PC-9 (cell line): ENCODE data around the gene KCNAB3. TPM values are rescaled to one million over a fixed set of nuclear protein-coding genes. Genes with fewer than 3 reads are reported as not detected.

Experiments
- BruUV-seq: library from RNA; stranded (reverse); fragments of 400-500 nt; replicated peaks from 2 replicates; lab custom pipeline; 2021; lab: Mats Ljungman, UMichigan
- CTCF ChIA-PET: fragments of 300-600 bp; sonication (Branson Sonifier 250); formaldehyde crosslinking; loops from one replicate; lab custom pipeline; 2022; ENCODE audit warnings: antibody characterized with exemption; lab: Charles Lee
- POLR2A ChIA-PET: fragments of 300-600 bp; sonication (Branson Sonifier 250); formaldehyde crosslinking; loops from one replicate; lab custom pipeline; 2022; ENCODE audit warnings: antibody characterized with exemption; ENCODE audit not compliant: unreplicated experiment; lab: Charles Lee
- DNase-seq, 2 experiments: peaks; one replicate each; pipeline versions ENCODE4 v3.0.0 to v3.0.0-alpha.2; 2015 to 2022; ENCODE audit warnings: mixed read lengths in 1 of 2
- H2AFZ ChIP-seq: fragments of 200-600 bp; sonication (generic); 2 replicates; pipeline ENCODE4 v1.8.1; 2017; ENCODE audit warnings: antibody characterized with exemption
- H3F3A ChIP-seq: fragments of 200-600 bp; sonication (generic); 2 replicates; pipeline ENCODE4 v1.8.1; 2017; ENCODE audit warnings: antibody characterized with exemption, mild to moderate bottlenecking, low read depth; ENCODE audit not compliant: insufficient read depth
- H3K27ac ChIP-seq: fragments of 200-600 bp; sonication (generic); 2 replicates; pipeline ENCODE4 v1.6.1; 2016; ENCODE audit warnings: mixed run types
- H3K27me3 ChIP-seq: fragments of 200-600 bp; sonication (generic); 2 replicates; pipeline ENCODE4 v1.6.1; 2016; ENCODE audit warnings: low read depth, mixed run types; ENCODE audit not compliant: insufficient read depth
- H3K36me3 ChIP-seq: fragments of 200-600 bp; sonication (generic); 2 replicates; pipeline ENCODE4 v1.6.1; 2016; ENCODE audit warnings: low read depth, mixed run types
- H3K4me1 ChIP-seq: fragments of 200-600 bp; sonication (generic); replicated peaks from 2 replicates; pipeline ENCODE4 v1.6.1; 2016; ENCODE audit warnings: mixed run types; ENCODE audit not compliant: insufficient read depth
- H3K4me2 ChIP-seq: fragments of 200-600 bp; sonication (generic); 2 replicates; pipeline ENCODE4 v1.6.1; 2017; ENCODE audit warnings: mixed run types
- H3K4me3 ChIP-seq: fragments of 200-600 bp; sonication (generic); 2 replicates; pipeline ENCODE4 v1.6.1; 2016; ENCODE audit warnings: mixed run types
- H3K79me2 ChIP-seq: fragments of 200-600 bp; sonication (generic); 2 replicates; pipeline ENCODE4 v1.6.1; 2017; ENCODE audit warnings: low read depth, mixed run types
- H3K9me2 ChIP-seq: fragments of 200-600 bp; sonication (generic); 2 replicates; pipeline ENCODE4 v1.8.1; 2017; ENCODE audit warnings: mild to moderate bottlenecking; ENCODE audit not compliant: insufficient read depth
- H3K9me3 ChIP-seq: fragments of 200-600 bp; sonication (generic); 2 replicates; pipeline ENCODE4 v1.8.1; 2016; ENCODE audit warnings: low read depth; ENCODE audit not compliant: insufficient read depth
- H4K20me1 ChIP-seq: fragments of 200-600 bp; sonication (generic); 2 replicates; pipeline ENCODE4 v1.8.1; 2017; ENCODE audit not compliant: insufficient read depth
- EZH2 ChIP-seq: fragments of 200-600 bp; sonication (generic); IDR thresholded peaks from 2 replicates; pipeline ENCODE4 v1.8.0; 2017; ENCODE audit warnings: antibody characterized with exemption, low read depth
- intact Hi-C: fragments of 100-400 bp; cut with micrococcal nuclease; formaldehyde crosslinking; loops from one replicate; pipeline ENCODE4 v1.10.0; 2022; ENCODE audit not compliant: unreplicated experiment
- total RNA-seq: library from RNA; stranded (reverse); gene quantifications from 2 replicates; pipeline ENCODE4 v1.2.3, GENCODE V29; 2021
- TF ChIP-seq, protein P1 (sequence below): fragments of 200-600 bp; sonication (generic); conservative IDR thresholded peaks from 2 replicates; pipeline ENCODE4 v1.6.1; 2017; ENCODE audit warnings: mixed run types, antibody characterized with exemption, mild to moderate bottlenecking, moderate library complexity

Gene KCNAB3
- total RNA-seq, 1 experiment from 2014 or later = 13.8 TPM

DNA sequence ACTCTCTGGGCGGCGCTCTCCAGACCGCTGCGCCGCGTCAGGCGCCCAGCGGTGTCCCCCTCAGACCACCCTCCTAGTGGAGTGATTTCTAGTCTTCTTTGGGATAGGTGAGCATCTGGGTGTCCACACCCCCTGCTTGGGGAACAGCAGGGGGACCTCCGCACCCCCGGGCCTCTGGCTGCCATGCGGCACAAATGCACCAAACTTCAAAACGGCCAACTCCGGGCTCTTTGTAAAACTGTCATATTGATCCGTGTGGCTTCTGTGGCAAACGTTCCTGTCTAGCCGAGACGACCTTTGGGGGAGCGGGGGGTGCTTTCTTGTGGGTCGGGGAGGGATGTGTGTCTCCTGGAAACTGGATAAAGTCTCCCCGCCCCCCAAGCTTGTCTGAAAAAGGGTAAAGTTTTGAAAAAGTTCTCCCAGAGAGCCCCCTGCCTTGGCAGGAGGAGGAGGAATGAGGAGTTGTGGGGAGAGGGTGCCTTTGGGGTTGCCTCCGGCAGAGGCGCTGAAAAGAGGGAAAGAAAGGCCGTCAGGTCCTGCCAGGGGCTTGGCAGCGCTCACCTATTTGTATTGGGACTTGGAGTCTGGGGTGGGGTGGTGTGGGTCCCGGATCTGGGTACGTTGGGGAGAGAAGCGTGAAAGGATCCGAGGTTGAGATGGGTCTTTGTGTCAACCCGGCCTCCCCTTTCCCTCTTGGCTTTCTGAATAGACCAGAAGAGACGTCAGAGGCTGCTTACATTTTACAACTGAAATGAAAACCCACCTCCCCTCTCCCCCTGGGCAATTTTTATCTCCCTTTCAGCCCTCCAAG is 43.2 kb downstream of the KCNAB3 start:
- H4K20me1 ChIP-seq = peaks cover 4% of the 10 kb centered on the region; the same call in 1 of the 2 replicates
- H3K4me2 ChIP-seq = peak overlapping the region; percentile 99
- DNase-seq = peak in 1 of 2 experiments; percentile 30
- H3K9me3 ChIP-seq = no peaks in the 10 kb centered on the region
- no peaks in the 10 kb centered on the region; the same call in 1 of the 2 replicates for H3K36me3 ChIP-seq
- H3K4me1 ChIP-seq = peaks cover 27% of the 10 kb centered on the region
- H3K79me2 ChIP-seq = peaks cover 38% of the 10 kb centered on the region
- intact Hi-C loops = loop anchor here (1.0 to 10.0 kb wide), 4 partner anchors 27 to 302 kb away; partner anchors contain the start of genes CNTROB, MPDU1, NAA38 and TRAPPC1
- TSS peak; percentile 21 for BruUV-seq
- H3K27ac ChIP-seq = peak overlapping the region; percentile 66
- ChIA-PET CTCF (no interaction called here), POLR2A (interaction anchor here (0.7 kb wide), 1 partner anchor 30 kb away, joined by 3 read pairs; no protein-coding TSS in a partner anchor)
- H3F3A ChIP-seq = peaks cover 30% of the 10 kb centered on the region
- no peaks in the 10 kb centered on the region for H3K27me3 ChIP-seq
- peak overlapping the region; percentile 84 for H3K4me3 ChIP-seq
- H3K9me2 ChIP-seq = no peaks in the 10 kb centered on the region
- TF ChIP-seq, protein P1, sequence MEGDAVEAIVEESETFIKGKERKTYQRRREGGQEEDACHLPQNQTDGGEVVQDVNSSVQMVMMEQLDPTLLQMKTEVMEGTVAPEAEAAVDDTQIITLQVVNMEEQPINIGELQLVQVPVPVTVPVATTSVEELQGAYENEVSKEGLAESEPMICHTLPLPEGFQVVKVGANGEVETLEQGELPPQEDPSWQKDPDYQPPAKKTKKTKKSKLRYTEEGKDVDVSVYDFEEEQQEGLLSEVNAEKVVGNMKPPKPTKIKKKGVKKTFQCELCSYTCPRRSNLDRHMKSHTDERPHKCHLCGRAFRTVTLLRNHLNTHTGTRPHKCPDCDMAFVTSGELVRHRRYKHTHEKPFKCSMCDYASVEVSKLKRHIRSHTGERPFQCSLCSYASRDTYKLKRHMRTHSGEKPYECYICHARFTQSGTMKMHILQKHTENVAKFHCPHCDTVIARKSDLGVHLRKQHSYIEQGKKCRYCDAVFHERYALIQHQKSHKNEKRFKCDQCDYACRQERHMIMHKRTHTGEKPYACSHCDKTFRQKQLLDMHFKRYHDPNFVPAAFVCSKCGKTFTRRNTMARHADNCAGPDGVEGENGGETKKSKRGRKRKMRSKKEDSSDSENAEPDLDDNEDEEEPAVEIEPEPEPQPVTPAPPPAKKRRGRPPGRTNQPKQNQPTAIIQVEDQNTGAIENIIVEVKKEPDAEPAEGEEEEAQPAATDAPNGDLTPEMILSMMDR = no peak
- TF ChIP-seq EZH2 = no peak
- H2AFZ ChIP-seq = peak overlapping the region; percentile 26; the same call in 1 of the 2 replicates

DNA sequence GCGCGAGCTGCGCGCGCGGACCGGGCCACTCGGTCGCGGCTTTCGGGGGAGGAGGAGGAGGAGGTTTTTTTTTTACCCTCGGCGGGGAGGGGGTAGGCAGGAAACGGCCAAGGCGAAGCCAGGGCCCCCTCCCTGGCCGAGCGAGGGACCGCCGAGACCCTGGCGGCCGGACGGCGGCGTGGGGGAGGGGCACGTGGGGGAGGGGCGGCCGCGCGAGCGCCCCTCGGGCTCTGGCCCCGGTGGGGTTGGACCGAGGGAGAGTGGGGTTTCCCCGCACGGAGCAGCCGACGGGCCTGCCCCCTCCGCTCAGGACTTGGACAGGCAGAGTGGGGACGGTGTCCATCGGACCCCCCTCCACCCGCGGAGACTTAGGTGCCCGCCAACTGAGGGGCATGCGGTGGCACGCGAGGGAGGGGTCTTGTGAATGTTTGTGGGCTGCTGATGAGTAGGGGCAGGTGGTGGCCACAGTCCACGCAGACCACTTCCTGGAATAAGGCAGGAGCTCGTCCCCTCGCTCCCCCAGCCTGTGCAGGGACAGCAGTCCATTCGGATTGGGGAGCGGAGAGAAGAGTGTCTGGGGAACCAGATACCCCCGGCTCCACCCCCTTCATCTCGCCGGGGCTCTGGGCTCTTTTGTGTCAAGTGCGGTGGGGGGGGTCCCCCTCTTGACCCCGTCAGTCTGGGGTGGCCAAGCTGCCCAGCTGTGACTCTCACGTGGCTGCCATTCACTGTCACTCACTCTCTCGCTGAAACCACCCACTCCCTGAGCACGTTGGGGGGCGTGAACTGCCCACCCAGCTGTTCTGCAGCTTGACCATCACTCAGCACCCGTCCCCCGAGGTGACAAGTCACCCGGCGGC is 44.1 kb downstream of the KCNAB3 start:
- H4K20me1 ChIP-seq = peaks cover 4% of the 10 kb centered on the region; the same call in 1 of the 2 replicates
- H3K27ac ChIP-seq = peak overlapping the region; percentile 66
- no peaks in the 10 kb centered on the region for H3K27me3 ChIP-seq
- no peaks in the 10 kb centered on the region; the same call in 1 of the 2 replicates for H3K36me3 ChIP-seq
- peak in 1 of 2 experiments; percentile 68 for DNase-seq
- H3F3A ChIP-seq = peaks cover 30% of the 10 kb centered on the region
- peaks cover 27% of the 10 kb centered on the region for H3K4me1 ChIP-seq
- peak overlapping the region; percentile 84 for H3K4me3 ChIP-seq
- TF ChIP-seq, protein P1 = no peak
- no peak for TF ChIP-seq EZH2
- H3K9me3 ChIP-seq = no peaks in the 10 kb centered on the region
- no TSS peak for BruUV-seq
- no peaks in the 10 kb centered on the region for H3K9me2 ChIP-seq
- CTCF ChIA-PET = no interaction called here
- H3K79me2 ChIP-seq = peaks cover 38% of the 10 kb centered on the region
- no peak overlapping the region for H2AFZ ChIP-seq
- POLR2A ChIA-PET = interaction anchor here (0.6 kb wide), 1 partner anchor 173 kb away, joined by 7 read pairs; no protein-coding TSS in a partner anchor
- H3K4me2 ChIP-seq = peak overlapping the region; percentile 99
- intact Hi-C loops = loop anchor here (5.0 to 10.0 kb wide), 2 partner anchors 47 to 301 kb away; partner anchors contain the start of genes CNTROB, MPDU1 and TRAPPC1
